Hepatocyte (in vitro differentiated cells): ENCODE results near the gene PAEP. TPM values are rescaled to one million over a fixed set of nuclear protein-coding genes. Genes with fewer than 3 reads are reported as not detected.

Experiments
- DNase-seq: peaks from one replicate; pipeline ENCODE4 v3.0.0-alpha.2; 2016; ENCODE audit warnings: low spot score
- H2AFZ ChIP-seq: fragments of 200-600 bp; sonication (generic); 2 replicates; pipeline ENCODE4 v1.6.0; 2016; ENCODE audit warnings: antibody characterized with exemption, mild to moderate bottlenecking
- H3K27ac ChIP-seq: fragments of 200-600 bp; sonication (generic); 2 replicates; pipeline ENCODE4 v1.5.1; 2016; ENCODE audit warnings: mild to moderate bottlenecking
- H3K27me3 ChIP-seq: fragments of 200-600 bp; sonication (generic); 2 replicates; pipeline ENCODE4 v1.6.1; 2016
- H3K36me3 ChIP-seq: fragments of 200-600 bp; sonication (generic); replicated peaks from 2 replicates; pipeline ENCODE4 v1.5.1; 2016; ENCODE audit warnings: low read depth; ENCODE audit not compliant: insufficient read depth
- H3K4me1 ChIP-seq: fragments of 200-600 bp; sonication (generic); 2 replicates; pipeline ENCODE4 v1.5.1; 2016; ENCODE audit warnings: mild to moderate bottlenecking, moderate library complexity; ENCODE audit not compliant: insufficient read depth
- H3K4me2 ChIP-seq: fragments of 200-600 bp; sonication (generic); 2 replicates; pipeline ENCODE4 v1.6.0; 2016
- H3K4me3 ChIP-seq: fragments of 200-600 bp; sonication (generic); 2 replicates; pipeline ENCODE4 v1.5.1; 2016; ENCODE audit warnings: mild to moderate bottlenecking
- H3K79me2 ChIP-seq: fragments of 200-600 bp; sonication (generic); 2 replicates; pipeline ENCODE4 v1.6.0; 2017; ENCODE audit warnings: mild to moderate bottlenecking
- H3K9me2 ChIP-seq: fragments of 200-600 bp; sonication (generic); replicated peaks from 2 replicates; pipeline ENCODE4 v1.6.0; 2017; ENCODE audit warnings: mild to moderate bottlenecking; ENCODE audit not compliant: insufficient read depth
- H3K9me3 ChIP-seq: fragments of 200-600 bp; sonication (generic); 2 replicates; pipeline ENCODE4 v1.5.1; 2016; ENCODE audit warnings: low read depth, mild to moderate bottlenecking
- H4K20me1 ChIP-seq: fragments of 200-600 bp; sonication (generic); 2 replicates; pipeline ENCODE4 v1.6.0; 2016; ENCODE audit warnings: mild to moderate bottlenecking; ENCODE audit not compliant: insufficient read depth, poor library complexity, severe bottlenecking
- EZH2 ChIP-seq: fragments of 200-600 bp; sonication (generic); IDR thresholded peaks from 2 replicates; pipeline ENCODE4 v1.6.1; 2016; ENCODE audit warnings: antibody characterized with exemption, mild to moderate bottlenecking, borderline replicate concordance
- EZH2phosphoT487 ChIP-seq: fragments of 200-600 bp; sonication (generic); IDR thresholded peaks from one replicate; pipeline ENCODE4 v1.6.1; 2018; ENCODE audit warnings: antibody characterized with exemption, mild to moderate bottlenecking, low read depth, moderate library complexity; ENCODE audit not compliant: unreplicated experiment, severe bottlenecking
- WGBS: methylation state at CpG from one replicate; pipeline ENCODE4 v1.1.6; 2016; ENCODE audit warnings: low lambda C conversion rate; ENCODE audit errors: missing lambda C conversion rate; 5-methylcytosine and 5-hydroxymethylcytosine counted together
- polyA plus RNA-seq: library from polyadenylated mRNA; unstranded; fragments of >200 nt; fragmentation: Nextera tagmentation; extraction: Ambion mirVana; gene quantifications from 2 replicates; pipeline ENCODE4 v1.2.1, GENCODE V29; 2016
- total RNA-seq: library from RNA; depleted of rRNA; stranded (reverse); fragments of >200 nt; gene quantifications from 2 replicates; pipeline ENCODE4 v1.2.3, GENCODE V29; 2014
- TF ChIP-seq, protein P1 (sequence below): fragments of 200-600 bp; sonication (generic); IDR thresholded peaks from 2 replicates; pipeline ENCODE4 v1.5.1; 2016; ENCODE audit warnings: antibody characterized with exemption, mild to moderate bottlenecking; ENCODE audit not compliant: poor library complexity

Gene PAEP
- total and polyA plus RNA-seq, 2 experiments from 2014 or later, result not detected

GRCh38 chr9:135514342-135515082 is 47.0 kb upstream of the PAEP start:
- no peaks in the 10 kb centered on the region for H3K27me3 ChIP-seq

DNA sequence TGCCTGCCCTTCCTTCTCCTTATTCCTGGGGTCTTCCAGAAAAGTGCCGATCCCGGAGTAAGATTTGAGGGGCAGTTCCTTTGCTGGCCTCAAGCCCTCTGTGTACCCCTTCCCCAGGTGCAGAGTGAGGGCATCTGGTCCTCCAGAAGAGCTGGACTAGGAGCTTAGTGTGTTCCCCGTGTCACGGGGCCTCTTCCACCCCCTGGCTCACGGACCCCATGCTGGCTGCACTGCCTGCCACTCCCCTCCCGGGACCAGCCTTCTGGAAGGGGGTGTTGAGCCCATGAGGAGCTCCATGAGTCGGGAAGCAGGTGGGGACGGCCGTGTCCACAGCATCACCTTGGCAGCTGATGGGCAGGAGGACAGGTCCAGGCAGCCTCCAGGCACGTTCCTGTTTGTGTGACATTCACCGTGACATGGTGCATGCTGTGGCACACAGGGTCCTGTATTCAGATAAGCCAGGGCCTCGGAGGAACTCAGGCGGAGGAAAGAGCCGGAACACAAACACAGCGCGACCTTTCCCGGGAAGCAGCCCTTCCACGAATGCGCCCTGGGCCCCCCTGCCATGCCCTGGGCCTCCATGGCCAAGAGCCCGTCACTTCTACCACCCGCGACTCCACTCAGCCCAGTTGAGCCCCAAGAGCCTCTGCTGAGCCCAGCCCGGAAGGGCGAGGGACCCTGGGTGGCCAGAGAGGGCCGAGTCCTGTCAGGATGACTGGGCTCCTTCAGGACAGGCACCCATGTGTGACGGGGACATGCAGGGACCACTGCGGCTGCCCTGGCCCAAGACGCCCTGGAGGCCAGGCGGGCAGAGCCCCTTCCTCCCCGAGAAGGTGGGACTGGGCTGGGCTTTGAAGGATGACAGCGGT is 46.2 kb upstream of the PAEP start:
- no peaks in the 10 kb centered on the region for H4K20me1 ChIP-seq
- H3K27me3 ChIP-seq, result no peaks in the 10 kb centered on the region
- 94% methylated on average over 31 of the region's 31 CpGs for WGBS
- no peaks in the 10 kb centered on the region for H3K79me2 ChIP-seq
- no peaks in the 10 kb centered on the region for H3K9me3 ChIP-seq
- DNase-seq, result no peak
- no peaks in the 10 kb centered on the region for H3K36me3 ChIP-seq
- TF ChIP-seq, protein P1, sequence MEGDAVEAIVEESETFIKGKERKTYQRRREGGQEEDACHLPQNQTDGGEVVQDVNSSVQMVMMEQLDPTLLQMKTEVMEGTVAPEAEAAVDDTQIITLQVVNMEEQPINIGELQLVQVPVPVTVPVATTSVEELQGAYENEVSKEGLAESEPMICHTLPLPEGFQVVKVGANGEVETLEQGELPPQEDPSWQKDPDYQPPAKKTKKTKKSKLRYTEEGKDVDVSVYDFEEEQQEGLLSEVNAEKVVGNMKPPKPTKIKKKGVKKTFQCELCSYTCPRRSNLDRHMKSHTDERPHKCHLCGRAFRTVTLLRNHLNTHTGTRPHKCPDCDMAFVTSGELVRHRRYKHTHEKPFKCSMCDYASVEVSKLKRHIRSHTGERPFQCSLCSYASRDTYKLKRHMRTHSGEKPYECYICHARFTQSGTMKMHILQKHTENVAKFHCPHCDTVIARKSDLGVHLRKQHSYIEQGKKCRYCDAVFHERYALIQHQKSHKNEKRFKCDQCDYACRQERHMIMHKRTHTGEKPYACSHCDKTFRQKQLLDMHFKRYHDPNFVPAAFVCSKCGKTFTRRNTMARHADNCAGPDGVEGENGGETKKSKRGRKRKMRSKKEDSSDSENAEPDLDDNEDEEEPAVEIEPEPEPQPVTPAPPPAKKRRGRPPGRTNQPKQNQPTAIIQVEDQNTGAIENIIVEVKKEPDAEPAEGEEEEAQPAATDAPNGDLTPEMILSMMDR, result no peak
- no peak for TF ChIP-seq EZH2phosphoT487
- TF ChIP-seq EZH2, result no peak
- H3K4me2 ChIP-seq, result no peak overlapping the region
- H3K4me3 ChIP-seq, result no peak overlapping the region
- H2AFZ ChIP-seq, result no peak overlapping the region
- H3K27ac ChIP-seq, result no peak overlapping the region
- no peaks in the 10 kb centered on the region for H3K9me2 ChIP-seq
- H3K4me1 ChIP-seq, result no peaks in the 10 kb centered on the region

More at GRCh38 chr9:135514342-135515082, 47.0 kb upstream of the PAEP start:
- no peak overlapping the region for H3K4me2 ChIP-seq
- H3K4me3 ChIP-seq, result no peak overlapping the region
- no peaks in the 10 kb centered on the region for H4K20me1 ChIP-seq
- no peak for TF ChIP-seq EZH2phosphoT487
- no peak for TF ChIP-seq EZH2
- TF ChIP-seq, protein P1, result no peak
- H3K4me1 ChIP-seq, result no peaks in the 10 kb centered on the region
- H2AFZ ChIP-seq, result no peak overlapping the region
- no peak overlapping the region for H3K27ac ChIP-seq
- H3K9me2 ChIP-seq, result no peaks in the 10 kb centered on the region
- H3K9me3 ChIP-seq, result no peaks in the 10 kb centered on the region
- no peaks in the 10 kb centered on the region for H3K79me2 ChIP-seq
- no peak for DNase-seq
- WGBS, result 90% methylated on average over 17 of the region's 17 CpGs
- no peaks in the 10 kb centered on the region for H3K36me3 ChIP-seq

- TF ChIP-seq EZH2 (no peak), EZH2phosphoT487 (no peak)
- TF ChIP-seq, protein P1, result no peak
- no peak for DNase-seq
- no peaks in the 10 kb centered on the region for H3K79me2 ChIP-seq
- H3K9me3 ChIP-seq, result no peaks in the 10 kb centered on the region
- no peaks in the 10 kb centered on the region for H3K27me3 ChIP-seq
- H3K27ac ChIP-seq, result no peak overlapping the region
- no peaks in the 10 kb centered on the region for H3K36me3 ChIP-seq
- no peak overlapping the region for H2AFZ ChIP-seq
- H4K20me1 ChIP-seq, result no peaks in the 10 kb centered on the region
- H3K9me2 ChIP-seq, result no peaks in the 10 kb centered on the region
- no peak overlapping the region for H3K4me2 ChIP-seq
- no peak overlapping the region for H3K4me3 ChIP-seq
- no peaks in the 10 kb centered on the region for H3K4me1 ChIP-seq
- 91% methylated on average over 24 of the region's 25 CpGs for WGBS
Observed at GRCh38 chr9:135516132-135516860, 45.3 kb upstream of the PAEP start.
